ENCODE measurements around the gene GCFC2. TPM values are rescaled to one million over a fixed set of nuclear protein-coding genes. Genes with fewer than 3 reads are reported as not detected.

Gene GCFC2
- total and polyA plus RNA-seq, 2 of the 13 experiments (the other 11 are each of a cell fraction or from before 2014, with no cell fraction given): 26.8 to 49.0 TPM

DNA sequence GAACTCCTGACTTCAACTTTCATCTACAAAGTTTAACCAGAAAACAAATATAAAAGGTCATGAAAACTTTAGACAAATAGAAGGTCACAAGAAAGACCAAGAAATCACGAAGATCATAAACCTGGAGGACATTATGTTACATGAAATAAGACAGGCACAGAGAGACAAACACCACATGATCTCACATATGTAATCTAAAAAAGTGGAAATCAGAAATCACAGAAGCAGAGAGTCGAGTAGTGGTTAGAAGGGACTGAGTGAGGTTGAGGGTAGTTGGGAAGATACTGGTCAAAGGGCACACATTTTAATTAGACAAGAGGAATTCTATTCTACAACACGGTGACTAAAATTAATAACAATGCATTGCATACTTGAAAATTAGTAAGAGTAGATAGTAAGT, 1.4 kb downstream of the GCFC2 start (continued):
- TF ChIP-seq ZNF138 (CRISPR knock-in tag; IDR thresholded peaks at IDR 0.05; ENCODE audit: low read depth) (no peak), SMAD3 (CRISPR knock-in tag; IDR thresholded peaks at IDR 0.05) (no peak), ZNF792 (CRISPR knock-in tag; IDR thresholded peaks at IDR 0.05) (no peak), ZNF891 (CRISPR knock-in tag; IDR thresholded peaks at IDR 0.05) (no peak), ZBTB33 (CRISPR knock-in tag; IDR thresholded peaks at IDR 0.05) (no peak), MAF1 (CRISPR knock-in tag; IDR thresholded peaks at IDR 0.05; ENCODE audit: borderline replicate concordance) (no peak), TCF12 (IDR thresholded peaks at IDR 0.05) (no peak), TCF12 (CRISPR knock-in tag; IDR thresholded peaks at IDR 0.05) (no peak)

- Histone ChIP-seq H4K20me1 (ENCODE audit: insufficient read depth, low read length) (no peaks in the 10 kb centered on the region), H3K79me2 (ENCODE audit: insufficient read depth, low read length) (peaks cover 33% of the 10 kb centered on the region), H3K9ac (ENCODE audit: insufficient read depth, low read depth, low read length) (no peak overlapping the region), H3K27ac (ENCODE audit: extremely low read length, insufficient read depth, low read length) (no peak overlapping the region), H3K4me2 (ENCODE audit: low read depth, low read length) (0 out of 2 replicates have a peak overlapping the region, but pooled peaks have one; percentile 99), H3K27me3 (ENCODE audit: control insufficient read depth in 1 of 2, insufficient read depth in 2 of 2, low read length in 2 of 2) (no peaks in the 10 kb centered on the region; a peak in 1 of 5 replicates), H3K4me3 (replicated peaks in 1 of 3; ENCODE audit: insufficient read depth in 1 of 3, low read depth in 2 of 3, low read length in 3 of 3) (no peak overlapping the region), H3K36me3 (replicated peaks in 1 of 2; ENCODE audit: control insufficient read depth in 1 of 2, insufficient read depth in 2 of 2, low read length in 2 of 2) (peaks cover 6 to 29% of the 10 kb centered on the region in 2 experiments), H2AFZ (ENCODE audit: low read length) (no peak overlapping the region), H3K9me3 (ENCODE audit: low read length) (no peaks in the 10 kb centered on the region), H3K4me1 (ENCODE audit: insufficient read depth, low read length) (peaks cover 30% of the 10 kb centered on the region)
- ChIA-PET POLR2A (no interaction called here), CTCF (ENCODE audit: low intra/inter-chr PET ratio, low total read pairs) (no interaction called here)
- DNase-seq (ENCODE audit: low spot score) (no peak), FAIRE-seq (peak; percentile 12), ATAC-seq (no peak)
- intact Hi-C loops (cut with micrococcal nuclease; ENCODE audit: unreplicated experiment): no loop called here
- WGBS (ENCODE audit: low lambda C conversion rate): 98% methylated on average over 3 of the region's 3 CpGs
- in situ Hi-C loops (cut with HindIII; ENCODE audit: extremely low pct_ligation_motif_present, low pct_unique_long_range_greater_than_20kb): no loop called here
- BruUV-seq (replicated peaks): no TSS peak
- TF ChIP-seq ATF5 (CRISPR knock-in tag; IDR thresholded peaks at IDR 0.05; ENCODE audit: low read depth) (no peak), ZNF75D (CRISPR knock-in tag; IDR thresholded peaks at IDR 0.05; ENCODE audit: borderline replicate concordance) (no peak), ELK4 (CRISPR knock-in tag; IDR thresholded peaks at IDR 0.05; ENCODE audit: borderline replicate concordance) (no peak), YEATS2 (CRISPR knock-in tag; IDR thresholded peaks at IDR 0.05; ENCODE audit: borderline replicate concordance) (no peak), POLR2A (IDR thresholded peaks at IDR 0.05; ENCODE audit: insufficient read depth in 1 of 2, low read depth in 2 of 2, low read length in 2 of 2) (no peak), SMC3 (IDR thresholded peaks at IDR 0.05; ENCODE audit: low read length) (no peak), CENPX (CRISPR knock-in tag; IDR thresholded peaks at IDR 0.05) (no peak), ZNF441 (CRISPR knock-in tag; IDR thresholded peaks at IDR 0.05; ENCODE audit: borderline replicate concordance) (no peak), ZNF44 (CRISPR knock-in tag; IDR thresholded peaks at IDR 0.05) (no peak), ZNF263 (CRISPR knock-in tag; IDR thresholded peaks at IDR 0.05) (no peak)
- TF ChIP-seq, protein P1, sequence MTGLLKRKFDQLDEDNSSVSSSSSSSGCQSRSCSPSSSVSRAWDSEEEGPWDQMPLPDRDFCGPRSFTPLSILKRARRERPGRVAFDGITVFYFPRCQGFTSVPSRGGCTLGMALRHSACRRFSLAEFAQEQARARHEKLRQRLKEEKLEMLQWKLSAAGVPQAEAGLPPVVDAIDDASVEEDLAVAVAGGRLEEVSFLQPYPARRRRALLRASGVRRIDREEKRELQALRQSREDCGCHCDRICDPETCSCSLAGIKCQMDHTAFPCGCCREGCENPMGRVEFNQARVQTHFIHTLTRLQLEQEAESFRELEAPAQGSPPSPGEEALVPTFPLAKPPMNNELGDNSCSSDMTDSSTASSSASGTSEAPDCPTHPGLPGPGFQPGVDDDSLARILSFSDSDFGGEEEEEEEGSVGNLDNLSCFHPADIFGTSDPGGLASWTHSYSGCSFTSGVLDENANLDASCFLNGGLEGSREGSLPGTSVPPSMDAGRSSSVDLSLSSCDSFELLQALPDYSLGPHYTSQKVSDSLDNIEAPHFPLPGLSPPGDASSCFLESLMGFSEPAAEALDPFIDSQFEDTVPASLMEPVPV (CRISPR knock-in tag; IDR thresholded peaks at IDR 0.05): no peak
- TF ChIP-seq, protein P2, sequence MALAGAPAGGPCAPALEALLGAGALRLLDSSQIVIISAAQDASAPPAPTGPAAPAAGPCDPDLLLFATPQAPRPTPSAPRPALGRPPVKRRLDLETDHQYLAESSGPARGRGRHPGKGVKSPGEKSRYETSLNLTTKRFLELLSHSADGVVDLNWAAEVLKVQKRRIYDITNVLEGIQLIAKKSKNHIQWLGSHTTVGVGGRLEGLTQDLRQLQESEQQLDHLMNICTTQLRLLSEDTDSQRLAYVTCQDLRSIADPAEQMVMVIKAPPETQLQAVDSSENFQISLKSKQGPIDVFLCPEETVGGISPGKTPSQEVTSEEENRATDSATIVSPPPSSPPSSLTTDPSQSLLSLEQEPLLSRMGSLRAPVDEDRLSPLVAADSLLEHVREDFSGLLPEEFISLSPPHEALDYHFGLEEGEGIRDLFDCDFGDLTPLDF (CRISPR knock-in tag; IDR thresholded peaks at IDR 0.05): no peak
Measured at GRCh38 chr2:75707901-75708300, 2.8 kb downstream of the GCFC2 start.
